Stimulated activated naive CD8-positive, alpha-beta T cell treated with anti-CD3 and anti-CD28 coated beads, Interleukin-15, Interleukin-2, amounts not matched to agents 100 U/mL and 50 U/mL, for 24 hours (primary cell): Measurements from ENCODE around the gene ENPP4.
A peak's percentile ranks its signal among the peaks of the same experiment; 100 is the strongest.
"Not testable (repeated sequence)": the region's sequence is repeated elsewhere in the genome, so short reads cannot be mapped to it uniquely, and the experiment has no call there.

ENCODE experiments used
- ATAC-seq: fragments of 150-1000 bp; cut with Tn5 transposase; one replicate; pipeline ENCODE4 v1.10.0; 2021
- DNase-seq: peaks from one replicate; pipeline ENCODE4 v3.0.0; 2021

Gene ENPP4

DNA sequence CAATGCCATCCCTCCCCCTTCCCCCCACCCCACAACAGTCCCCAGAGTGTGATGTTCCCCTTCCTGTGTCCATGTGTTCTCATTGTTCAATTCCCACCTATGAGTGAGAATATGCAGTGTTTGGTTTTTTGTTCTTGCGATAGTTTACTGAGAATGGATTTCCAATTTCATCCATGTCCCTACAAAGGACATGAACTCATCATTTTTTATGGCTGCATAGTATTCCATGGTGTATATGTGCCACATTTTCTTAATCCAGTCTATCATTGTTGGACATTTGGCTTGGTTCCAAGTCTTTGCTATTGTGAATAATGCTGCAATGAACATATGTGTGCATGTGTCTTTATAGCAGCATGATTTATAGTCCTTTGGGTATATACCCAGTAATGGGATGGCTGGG, 1.5 kb downstream of the ENPP4 start:
- ATAC-seq, DNase-seq: not testable (repeated sequence)

GRCh38 chr6:46134216-46134615, 4.4 kb downstream of the ENPP4 start:
- ATAC-seq (no peak), DNase-seq (no peak)

GRCh38 chr6:46135176-46135575, 5.4 kb downstream of the ENPP4 start:
- ATAC-seq (no peak), DNase-seq (no peak)

DNA sequence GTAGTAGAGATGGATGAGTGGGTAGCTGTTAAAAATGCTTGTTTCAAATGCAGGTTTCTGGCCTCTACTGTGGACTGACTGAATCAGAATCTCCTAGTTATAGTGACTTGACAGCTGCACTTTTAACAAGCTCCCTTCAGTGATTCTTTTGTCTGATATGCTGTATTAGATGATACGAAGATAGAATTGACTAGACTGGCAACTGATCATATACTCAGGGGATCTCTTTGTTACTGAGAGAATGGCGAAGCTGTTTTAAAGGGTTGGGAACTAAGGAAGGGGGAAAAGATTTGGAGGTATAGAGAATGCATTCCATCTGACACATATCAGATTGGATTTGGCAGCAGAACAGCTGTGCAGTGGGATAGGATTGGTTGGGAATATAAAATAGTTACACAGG, 7.0 kb downstream of the ENPP4 start:
- no peak for ATAC-seq
- DNase-seq: no peak

GRCh38 chr6:46137387-46137786, 7.6 kb downstream of the ENPP4 start:
- no peak for DNase-seq

DNA sequence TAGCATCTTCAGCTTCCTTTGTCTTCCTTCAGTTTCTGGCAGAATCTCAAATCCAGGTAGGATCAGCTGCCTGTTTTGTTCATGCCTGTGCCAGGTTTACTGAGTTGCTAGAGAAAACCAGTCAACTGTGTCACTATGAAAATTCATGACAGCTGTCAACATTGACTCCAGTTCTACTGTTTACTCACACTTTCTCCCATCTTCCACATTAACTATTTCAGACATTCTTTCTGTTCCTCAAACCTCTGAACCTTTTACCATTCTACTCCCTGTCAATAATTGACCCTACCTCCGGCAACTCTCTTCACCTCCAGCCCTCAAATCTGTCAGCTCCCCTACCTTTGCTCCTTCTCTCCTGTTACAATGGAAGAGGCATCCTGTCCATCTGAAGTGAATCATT, 8.5 kb downstream of the ENPP4 start:
- DNase-seq (no peak), ATAC-seq (no peak)

More at GRCh38 chr6:46137387-46137786, 7.6 kb downstream of the ENPP4 start:
- ATAC-seq: no peak

GRCh38 chr6:46144270-46144669, 14.5 kb downstream of the ENPP4 start:
- ATAC-seq: no peak
- DNase-seq: no peak

GRCh38 chr6:46149066-46149465, 19.3 kb downstream of the ENPP4 start:
- ATAC-seq: not testable (repeated sequence)

DNA sequence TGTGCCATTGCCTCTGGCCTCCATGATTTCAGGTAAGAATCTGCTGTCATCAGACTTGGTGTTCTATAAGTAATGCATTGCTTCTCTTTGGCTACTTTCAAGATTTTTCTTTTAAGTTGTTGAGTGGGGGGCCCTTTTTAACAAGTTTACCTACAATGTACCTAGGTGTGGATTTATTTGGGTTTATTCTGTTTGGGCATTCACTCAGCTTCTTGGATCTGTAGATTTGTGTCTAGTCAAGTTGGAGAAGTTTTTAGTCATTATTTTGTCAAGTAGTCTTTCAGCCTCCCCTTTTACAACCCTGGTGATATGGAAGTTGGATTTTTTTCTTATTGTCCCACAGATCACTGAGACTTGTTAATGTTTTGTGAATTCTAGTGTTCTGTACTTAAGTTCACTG, 26.9 kb downstream of the ENPP4 start:
- ATAC-seq: no peak
- DNase-seq: no peak

More at GRCh38 chr6:46149066-46149465, 19.3 kb downstream of the ENPP4 start:
- DNase-seq: not testable (repeated sequence)

DNA sequence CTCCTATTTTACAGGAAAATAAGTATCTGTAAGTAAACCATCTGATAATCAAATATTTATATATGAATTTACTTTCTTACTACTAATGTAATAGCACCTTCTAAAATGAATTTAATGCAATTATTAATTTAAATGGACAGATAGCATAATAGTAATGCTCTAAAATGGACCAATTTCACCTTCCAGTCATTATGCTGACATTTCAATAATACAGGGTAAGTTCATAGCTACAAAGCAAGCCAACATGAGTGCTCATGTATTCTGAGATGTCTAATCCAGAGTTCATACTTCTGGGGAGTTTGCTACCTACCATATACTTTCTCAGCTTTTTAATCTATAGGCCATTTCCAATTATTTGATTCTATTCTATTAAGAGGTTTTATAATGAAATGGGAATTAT, 29.4 kb downstream of the ENPP4 start:
- DNase-seq (no peak), ATAC-seq (no peak)

DNA sequence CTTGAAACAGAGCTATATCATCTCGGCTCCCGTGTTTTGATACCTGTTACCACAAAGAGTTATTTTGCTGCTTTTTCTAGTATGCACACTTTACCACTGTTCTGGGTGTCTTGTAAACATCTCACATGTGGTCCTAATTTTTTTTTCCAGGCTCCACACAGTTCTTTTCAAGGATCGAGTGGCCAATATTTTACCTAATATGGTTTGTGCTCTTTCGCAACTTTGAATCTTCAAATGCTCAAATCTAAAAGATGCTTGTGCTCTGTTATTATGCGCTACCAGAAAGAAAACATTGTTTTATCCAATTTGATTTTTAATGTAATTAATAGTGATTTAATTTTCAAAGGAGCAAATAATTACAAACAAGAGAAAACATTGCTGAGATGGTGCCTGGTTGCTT, 30.3 kb downstream of the ENPP4 start:
- ATAC-seq (no peak), DNase-seq (no peak)

- peak; percentile 93 for ATAC-seq
- DNase-seq: peak; percentile 79
These were observed 40.8 kb downstream of the ENPP4 start, which contains the start of gene ENPP5 for GRCh38 chr6:46170357-46171289. ENPP5 (minus strand) TSS chr6:46170980; CDS start chr6:46168262, 2,718 bp downstream.

DNA sequence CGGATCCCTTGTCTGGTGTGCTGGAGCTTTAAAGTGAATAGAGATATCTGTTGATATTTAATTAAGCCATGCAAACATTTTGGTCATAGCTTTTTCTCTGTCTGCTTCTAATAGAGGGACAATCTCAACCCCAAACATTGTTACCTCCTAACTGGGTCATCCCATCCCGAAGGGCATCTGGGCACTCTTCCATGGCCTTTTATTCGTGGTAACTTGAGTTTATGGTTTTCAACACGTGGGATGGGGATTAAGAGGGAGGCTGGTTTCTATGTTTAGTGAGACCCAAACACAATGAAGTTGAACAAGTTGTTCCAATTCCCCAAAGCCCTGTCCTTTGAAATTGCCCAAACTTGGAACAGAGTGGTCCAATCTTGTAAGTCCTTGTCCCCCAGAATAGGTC, 42.4 kb downstream of the ENPP4 start:
- DNase-seq (no peak), ATAC-seq (no peak)

GRCh38 chr6:46174904-46175303, 45.1 kb downstream of the ENPP4 start:
- ATAC-seq (no peak), DNase-seq (no peak)

DNA sequence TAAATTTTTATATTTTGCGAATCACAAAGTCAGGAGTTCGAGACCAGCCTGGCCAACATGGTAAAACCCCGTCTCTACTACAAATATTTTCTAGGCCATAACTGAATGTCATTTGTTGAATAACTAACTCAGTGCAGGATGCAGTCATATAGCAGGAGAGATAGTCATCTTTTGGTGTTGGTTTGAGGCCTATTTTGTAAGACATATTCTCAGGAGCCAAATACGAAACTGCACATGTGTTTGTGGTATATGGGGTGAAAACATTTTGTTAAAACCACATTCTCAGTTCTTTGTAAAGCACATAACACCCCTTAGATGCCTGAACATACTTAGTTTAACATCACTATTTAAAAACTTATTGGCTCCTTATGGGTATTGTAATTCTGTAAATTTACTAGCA, 45.7 kb downstream of the ENPP4 start:
- peak; percentile 73 for ATAC-seq

GRCh38 chr6:46175976-46176375, 46.2 kb downstream of the ENPP4 start:
- DNase-seq: no peak
- ATAC-seq: no peak

More for the DNA sequence above, 45.7 kb downstream of the ENPP4 start:
- DNase-seq: peak; percentile 6

- DNase-seq: no peak
- ATAC-seq: no peak
These were observed 54.3 kb downstream of the ENPP4 start for GRCh38 chr6:46184114-46184513.

GRCh38 chr6:46186583-46186982, 56.8 kb downstream of the ENPP4 start:
- ATAC-seq (no peak), DNase-seq (no peak)

DNA sequence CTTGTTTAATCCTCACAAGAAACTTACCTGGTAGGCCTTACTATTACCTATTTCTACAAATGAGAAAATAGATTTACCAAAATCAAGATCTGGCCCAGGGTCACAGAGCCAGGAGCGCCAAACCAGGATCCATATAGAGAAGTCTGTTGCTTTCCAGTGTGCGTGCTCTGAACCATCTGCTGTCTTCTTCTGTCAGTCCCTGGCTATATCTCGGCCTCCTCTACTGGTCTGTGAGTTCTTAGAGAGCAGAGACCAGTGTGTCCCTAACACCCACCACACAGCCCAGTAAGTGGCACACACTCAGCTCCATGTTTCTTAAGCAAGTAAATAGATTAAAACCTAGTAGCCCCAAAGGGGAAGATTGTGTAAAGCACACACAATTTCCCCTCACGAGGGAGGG, 59.9 kb downstream of the ENPP4 start:
- ATAC-seq: no peak

DNA sequence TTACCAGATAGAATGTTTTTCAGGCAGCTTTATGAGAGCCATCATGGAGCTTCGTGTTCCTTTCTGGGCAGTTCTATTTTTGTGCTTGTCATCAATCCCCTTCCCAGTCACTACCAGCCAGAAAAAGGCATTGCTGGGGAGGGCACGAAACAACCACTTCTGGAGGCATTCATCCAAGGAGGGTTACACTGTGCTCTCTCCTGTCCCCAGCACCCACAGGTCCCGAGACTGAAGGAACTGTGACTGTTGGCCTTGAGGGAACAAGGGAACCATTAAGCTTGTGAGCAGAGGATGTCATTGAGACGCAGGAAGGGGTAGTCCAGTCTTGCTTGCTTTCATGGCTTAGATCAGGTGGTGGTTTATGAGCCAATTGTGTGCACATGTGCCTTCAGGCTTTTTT, 61.1 kb downstream of the ENPP4 start:
- no peak for ATAC-seq
- no peak for DNase-seq

More for the DNA sequence above, 59.9 kb downstream of the ENPP4 start:
- DNase-seq: no peak

GRCh38 chr6:46191961-46192360, 62.2 kb downstream of the ENPP4 start:
- DNase-seq: no peak
- no peak for ATAC-seq
